Caco-2 (cell line): ENCODE results near the gene SPACA7. TPM values are rescaled to one million over a fixed set of nuclear protein-coding genes. Genes with fewer than 3 reads are reported as not detected.

Source experiments
- Bru-seq: library from RNA; stranded (reverse); fragments of 400-500 nt; gene quantifications from one replicate; lab custom pipeline; 2021; lab: Mats Ljungman, UMichigan
- BruChase-seq, 2 experiments: library from RNA; stranded (reverse); fragments of 400-500 nt; gene quantifications; one replicate each; lab custom pipeline; 2021; lab: Mats Ljungman, UMichigan
- BruUV-seq: library from RNA; stranded (reverse); fragments of 400-500 nt; replicated peaks from 2 replicates; lab custom pipeline; 2021; lab: Mats Ljungman, UMichigan
- CTCF ChIA-PET: fragments of 300-600 bp; sonication (Branson Sonifier 250); formaldehyde crosslinking; loops from one replicate; lab custom pipeline; 2022; ENCODE audit warnings: antibody characterized with exemption; lab: Charles Lee
- POLR2A ChIA-PET: fragments of 300-600 bp; sonication (Branson Sonifier 250); formaldehyde crosslinking; loops from one replicate; lab custom pipeline; 2022; ENCODE audit warnings: antibody characterized with exemption; lab: Charles Lee
- DNase-seq, 2 experiments: peaks; one replicate each; pipeline versions ENCODE4 v3.0.0 to v3.0.0-alpha.2; 2020 to 2022
- H3K27me3 ChIP-seq: replicated peaks from 2 replicates; pipeline ENCODE4 v1.6.0; 2011; ENCODE audit warnings: low read length; ENCODE audit not compliant: control insufficient read depth, insufficient read depth
- H3K36me3 ChIP-seq: 2 replicates; pipeline ENCODE4 v1.5.1; 2011; ENCODE audit warnings: low read length; ENCODE audit not compliant: control insufficient read depth, insufficient read depth
- H3K4me1 ChIP-seq: fragments of 250-450 bp; sonication (Bioruptor Pico); 2 replicates; pipeline ENCODE4 v1.5.1; 2020; ENCODE audit warnings: mild to moderate bottlenecking
- H3K4me3 ChIP-seq: 2 replicates; pipeline ENCODE4 v1.5.1; 2011; ENCODE audit warnings: low read depth, mild to moderate bottlenecking, control low read depth, low read length
- H3K9me3 ChIP-seq: fragments of 250-450 bp; sonication (Bioruptor Pico); 2 replicates; pipeline ENCODE4 v1.5.1; 2020; ENCODE audit warnings: mild to moderate bottlenecking, moderate library complexity
- H3K27ac Mint-ChIP-seq: one replicate; pipeline ENCODE4 v1.8.0; 2022; ENCODE audit warnings: mixed read lengths; ENCODE audit not compliant: unreplicated experiment
- H3K27me3 Mint-ChIP-seq: one replicate; pipeline ENCODE4 v1.8.0; 2022; ENCODE audit warnings: mixed read lengths; ENCODE audit not compliant: insufficient read depth, unreplicated experiment
- H3K36me3 Mint-ChIP-seq: one replicate; pipeline ENCODE4 v1.8.0; 2022; ENCODE audit warnings: mild to moderate bottlenecking, mixed read lengths; ENCODE audit not compliant: insufficient read depth, unreplicated experiment
- H3K4me1 Mint-ChIP-seq: one replicate; pipeline ENCODE4 v1.8.0; 2022; ENCODE audit warnings: low read depth, mixed read lengths; ENCODE audit not compliant: unreplicated experiment
- H3K4me3 Mint-ChIP-seq: one replicate; pipeline ENCODE4 v1.8.0; 2022; ENCODE audit warnings: mild to moderate bottlenecking, moderate library complexity, mixed read lengths; ENCODE audit not compliant: unreplicated experiment
- H3K9me3 Mint-ChIP-seq: one replicate; pipeline ENCODE4 v1.8.0; 2022; ENCODE audit warnings: mixed read lengths; ENCODE audit not compliant: unreplicated experiment
- CTCF ChIP-seq, 2 experiments: fragments of 200-600 bp in 1 of 2; IDR thresholded peaks; 1 replicate in 1 of 2; 2 replicates in 1 of 2; pipeline versions ENCODE4 v1.5.1 to v1.8.0; 2011 to 2022; ENCODE audit warnings: antibody characterized with exemption in 1 of 2, control low read depth in 1 of 2, inconsistent platforms in 1 of 2, low read depth in 1 of 2, low read length in 1 of 2, mild to moderate bottlenecking in 1 of 2, moderate library complexity in 1 of 2; ENCODE audit not compliant: insufficient read depth in 1 of 2, severe bottlenecking in 1 of 2, unreplicated experiment in 1 of 2
- intact Hi-C: fragments of 100-400 bp; cut with micrococcal nuclease; formaldehyde crosslinking; loops from one replicate; pipeline ENCODE4 v1.10.0; 2022; ENCODE audit not compliant: unreplicated experiment
- long read RNA-seq: library from polyadenylated mRNA; stranded (forward); transcript quantifications from one replicate; pipeline ENCODE4 v2.0.0, GENCODE V29; 2022
- total RNA-seq: library from RNA; stranded (reverse); gene quantifications from 2 replicates; pipeline ENCODE4 v1.2.3, GENCODE V29; 2022

The SPACA7 gene
- total RNA-seq: not detected in 2 replicates
- Bru-seq, nascent RNA: not detected
- BruChase-seq, experiment 1, labeled RNA remaining after a 2-hour chase: not detected
- BruChase-seq, experiment 2, labeled RNA remaining after a 6-hour chase: percentile 2 among the genes with signal in this experiment
- long read RNA-seq: 0 reads

GRCh38 chr13:112376050-112376681 is at the start of gene SPACA7:
TSS of gene SPACA7 (plus strand) at chr13:112376355. CDS start at chr13:112376386, 31 bp downstream.
- Histone ChIP-seq H3K4me1 (no peaks in the 10 kb centered on the region), H3K9me3 (peaks cover 6% of the 10 kb centered on the region; the same call in 1 of the 2 replicates), H3K4me3 (no peak within 1 kb of the TSS), H3K36me3 (no peaks in the 10 kb centered on the region), H3K27me3 (no peaks in the 10 kb centered on the region)
- H3K27me3 Mint-ChIP-seq: peaks cover 24% of the 10 kb centered on the region
- H3K36me3 Mint-ChIP-seq: no peaks in the 10 kb centered on the region
- POLR2A ChIA-PET: no interaction called here
- no peak within 1 kb of the TSS for H3K4me3 Mint-ChIP-seq
- H3K4me1 Mint-ChIP-seq: no peaks in the 10 kb centered on the region
- peaks cover 9% of the 10 kb centered on the region for H3K9me3 Mint-ChIP-seq
- no peak within 1 kb of the TSS for H3K27ac Mint-ChIP-seq
- no TSS peak for BruUV-seq
- CTCF ChIA-PET: no interaction called here
- no peak for TF ChIP-seq CTCF (IDR thresholded peaks at IDR 0.05; ENCODE audit: insufficient read depth in 1 of 2, low read depth in 1 of 2, low read length in 1 of 2, severe bottlenecking in 1 of 2, unreplicated experiment in 1 of 2)
- intact Hi-C loops: no loop called here
- DNase-seq: no peak

- Histone ChIP-seq H3K9me3 (no peaks in the 10 kb centered on the region), H3K27me3 (peaks cover 4% of the 10 kb centered on the region), H3K36me3 (no peaks in the 10 kb centered on the region), H3K4me3 (no peak overlapping the region), H3K4me1 (peaks cover 5% of the 10 kb centered on the region)
- POLR2A ChIA-PET: no interaction called here
- CTCF ChIA-PET: no interaction called here
- no peaks in the 10 kb centered on the region for H3K9me3 Mint-ChIP-seq
- H3K4me1 Mint-ChIP-seq: no peaks in the 10 kb centered on the region
- DNase-seq: no peak
- no peak overlapping the region for H3K4me3 Mint-ChIP-seq
- no peaks in the 10 kb centered on the region for H3K36me3 Mint-ChIP-seq
- H3K27me3 Mint-ChIP-seq: peaks cover 42% of the 10 kb centered on the region
- BruUV-seq: no TSS peak
- TF ChIP-seq CTCF (IDR thresholded peaks at IDR 0.05; ENCODE audit: insufficient read depth in 1 of 2, low read depth in 1 of 2, low read length in 1 of 2, severe bottlenecking in 1 of 2, unreplicated experiment in 1 of 2): no peak
- intact Hi-C loops: no loop called here
- H3K27ac Mint-ChIP-seq: no peak overlapping the region
These were observed 49.3 kb upstream of the SPACA7 start for GRCh38 chr13:112326821-112327370.

- TF ChIP-seq CTCF (IDR thresholded peaks at IDR 0.05; ENCODE audit: insufficient read depth in 1 of 2, low read depth in 1 of 2, low read length in 1 of 2, severe bottlenecking in 1 of 2, unreplicated experiment in 1 of 2): no peak
- H3K36me3 ChIP-seq: no peaks in the 10 kb centered on the region
- H3K27ac Mint-ChIP-seq: no peak overlapping the region
- peaks cover 5% of the 10 kb centered on the region for H3K4me1 ChIP-seq
- intact Hi-C loops: no loop called here
- H3K27me3 Mint-ChIP-seq: peaks cover 44% of the 10 kb centered on the region
- no peaks in the 10 kb centered on the region for H3K9me3 Mint-ChIP-seq
- H3K9me3 ChIP-seq: no peaks in the 10 kb centered on the region
- no peak overlapping the region for H3K4me3 ChIP-seq
- no TSS peak for BruUV-seq
- H3K36me3 Mint-ChIP-seq: no peaks in the 10 kb centered on the region
- ChIA-PET CTCF (no interaction called here), POLR2A (no interaction called here)
- H3K4me3 Mint-ChIP-seq: no peak overlapping the region
- no peaks in the 10 kb centered on the region for H3K4me1 Mint-ChIP-seq
- H3K27me3 ChIP-seq: peaks cover 4% of the 10 kb centered on the region
- DNase-seq: no peak
These were observed 47.2 kb upstream of the SPACA7 start for GRCh38 chr13:112328936-112329335.
